D341Med (cell line): Measurements from ENCODE around the gene DIAPH2.
A peak's percentile ranks its signal among the peaks of the same experiment; 100 is the strongest.

Experiments
- DNase-seq: peaks from one replicate; pipeline ENCODE4 v3.0.0; 2012; ENCODE audit warnings: low spot score

Gene DIAPH2

DNA sequence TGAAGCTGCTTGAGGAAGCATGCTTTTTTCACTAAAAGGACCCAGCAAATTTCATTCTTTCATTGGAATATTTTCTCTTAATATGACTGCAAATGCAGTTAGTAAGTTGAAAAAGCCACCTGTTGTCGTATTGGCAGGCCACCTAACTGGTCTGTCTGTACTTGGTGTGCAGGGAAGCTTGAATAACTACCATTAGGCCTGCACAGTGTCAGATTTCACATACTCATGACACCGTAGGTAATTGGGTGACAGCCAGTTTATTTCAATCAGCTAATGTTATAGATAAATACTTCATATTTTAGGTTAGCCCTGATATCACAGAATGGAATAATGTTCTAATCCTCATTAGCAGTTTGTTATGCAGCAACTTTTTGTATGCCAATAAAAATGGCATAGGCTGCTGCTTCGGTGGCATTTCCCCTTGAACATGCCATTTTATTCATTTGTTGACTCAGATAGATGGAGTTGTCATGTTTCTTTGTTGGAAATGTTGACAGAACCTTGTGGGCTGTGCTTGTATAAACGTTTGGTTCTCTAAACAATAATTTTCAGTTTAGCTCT is 372.8 kb downstream of the DIAPH2 start:
- peak; percentile 1 for DNase-seq

DNA sequence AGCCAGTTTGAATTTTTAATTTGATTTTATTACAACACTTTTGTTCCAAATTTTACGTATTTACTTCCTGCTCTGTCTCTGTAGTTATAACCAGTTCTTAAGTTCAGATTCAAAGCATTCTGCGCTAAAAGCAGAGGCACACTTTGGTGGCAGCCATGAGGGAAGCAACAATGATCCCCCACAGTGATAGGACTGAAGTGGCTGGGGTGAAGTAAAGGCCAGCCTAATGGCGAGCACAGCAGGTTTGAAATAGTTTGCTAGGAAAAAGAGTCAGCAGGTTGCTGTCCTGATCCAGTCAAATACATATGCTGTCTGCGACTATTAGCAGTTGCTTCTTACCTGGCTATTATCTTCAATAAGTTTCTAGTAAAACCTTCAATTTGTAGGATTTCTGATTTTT is 375.4 kb downstream of the DIAPH2 start:
- DNase-seq, result no peak

DNA sequence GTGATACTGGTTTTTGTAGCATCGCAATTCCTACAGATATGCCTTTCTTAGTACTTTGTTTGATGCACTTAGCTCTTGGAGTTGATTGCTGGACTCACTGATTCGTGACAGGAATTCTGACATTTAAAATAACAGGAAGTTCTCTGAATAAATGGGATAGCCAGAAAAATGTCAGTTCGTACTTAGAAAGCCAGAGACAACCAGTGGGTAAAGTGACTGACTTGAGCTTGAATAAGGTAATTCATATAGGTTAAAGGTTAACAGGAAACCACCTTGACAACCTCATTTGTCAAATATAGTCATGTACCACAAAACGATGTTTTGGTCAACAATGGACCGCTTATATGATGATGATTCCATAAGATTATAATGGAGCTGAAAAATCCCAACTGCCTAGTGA is 380.4 kb downstream of the DIAPH2 start:
- no peak for DNase-seq

DNA sequence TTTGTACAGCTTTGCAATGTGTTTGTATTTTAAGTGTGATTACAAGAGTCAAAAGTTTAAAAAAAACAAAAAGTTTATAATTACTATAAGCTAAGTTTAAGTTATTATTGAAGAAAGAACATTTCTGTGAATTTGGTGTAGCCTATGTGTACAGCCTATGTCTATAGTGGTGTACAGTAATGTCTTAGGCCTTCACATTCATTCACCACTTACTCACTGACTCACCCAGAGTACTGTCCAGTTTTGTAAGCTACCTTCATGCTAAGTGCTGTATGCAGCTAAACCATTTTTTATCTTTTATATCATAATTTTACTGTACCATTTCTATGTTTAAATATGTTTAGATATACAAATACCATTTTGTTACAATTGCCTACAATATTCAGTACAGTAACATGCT is 381.3 kb downstream of the DIAPH2 start:
- DNase-seq, result no peak

DNA sequence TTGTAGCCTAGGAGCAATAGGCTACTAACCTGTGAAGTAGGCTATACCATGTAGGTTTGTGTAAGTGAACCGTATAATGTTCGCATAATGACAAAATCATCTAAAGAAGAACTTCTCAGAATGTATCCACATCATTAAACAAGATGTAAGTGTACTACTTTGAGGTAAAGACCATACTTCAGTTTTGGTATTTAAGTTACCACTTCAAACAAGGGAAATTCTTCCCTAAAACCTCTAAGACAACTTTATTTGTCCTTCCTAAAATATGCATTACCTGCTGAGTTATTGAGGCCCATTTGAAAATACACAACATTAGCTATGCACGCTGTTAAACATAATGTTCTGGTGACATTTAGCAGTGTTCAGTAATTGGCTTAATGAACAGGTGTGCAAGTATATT is 381.7 kb downstream of the DIAPH2 start:
- no peak for DNase-seq

DNA sequence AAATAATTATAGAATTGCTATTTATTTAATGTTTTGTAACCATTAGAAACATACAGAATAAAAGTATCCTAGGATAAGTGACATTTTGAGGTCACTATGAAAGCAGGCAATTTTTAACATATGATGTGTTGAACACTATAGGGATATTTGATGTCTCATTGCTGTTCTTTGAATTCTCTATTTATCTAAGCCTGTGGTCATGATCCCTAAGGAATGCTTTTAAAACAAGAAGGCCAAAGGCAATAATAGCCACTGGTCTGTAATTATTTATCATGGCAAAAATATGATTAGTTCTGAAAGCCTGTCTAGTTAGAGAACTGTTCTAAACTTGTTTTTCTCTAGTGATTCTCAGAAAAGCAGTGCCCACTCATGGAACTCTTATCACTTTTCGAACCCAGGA is 385.7 kb downstream of the DIAPH2 start:
- DNase-seq, result no peak

DNA sequence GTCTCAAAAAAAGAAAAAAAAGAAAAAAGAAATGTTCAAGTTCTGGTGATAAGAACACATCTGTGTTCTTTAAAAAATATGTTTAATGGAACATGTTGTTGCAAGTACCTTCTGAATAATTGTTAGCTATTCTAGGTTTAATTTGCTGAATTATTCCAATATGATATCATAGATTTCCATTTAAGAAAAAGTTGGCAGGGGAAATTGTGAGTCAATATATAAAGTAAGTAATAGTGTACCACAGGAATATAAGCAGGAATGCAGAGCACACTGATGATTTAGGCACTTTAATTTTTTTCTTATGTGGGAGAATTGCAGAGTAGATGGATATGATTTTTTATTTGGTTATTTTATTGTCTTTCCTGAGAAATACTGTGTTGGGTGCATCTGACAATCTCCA is 389.8 kb downstream of the DIAPH2 start:
- DNase-seq, result no peak

DNA sequence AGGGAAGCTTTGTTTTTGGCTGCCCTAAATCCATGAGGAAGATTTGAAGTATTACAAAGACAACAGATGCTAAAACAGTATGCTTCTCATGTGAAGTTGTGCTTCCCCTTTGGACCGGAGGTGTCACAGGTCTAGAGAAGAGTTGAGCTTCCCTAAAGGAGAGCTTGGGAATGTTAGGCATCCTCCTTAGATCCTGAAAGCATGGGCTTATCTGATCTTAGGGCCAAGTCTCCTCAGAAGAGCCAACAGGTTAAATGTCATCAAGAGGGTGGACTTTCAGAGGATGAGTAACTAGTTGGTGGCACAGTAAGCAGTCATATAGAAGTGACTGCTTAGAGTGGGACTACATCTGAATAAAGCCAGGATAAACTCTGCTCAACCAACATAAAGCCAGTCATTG is 404.5 kb downstream of the DIAPH2 start:
- no peak for DNase-seq

DNA sequence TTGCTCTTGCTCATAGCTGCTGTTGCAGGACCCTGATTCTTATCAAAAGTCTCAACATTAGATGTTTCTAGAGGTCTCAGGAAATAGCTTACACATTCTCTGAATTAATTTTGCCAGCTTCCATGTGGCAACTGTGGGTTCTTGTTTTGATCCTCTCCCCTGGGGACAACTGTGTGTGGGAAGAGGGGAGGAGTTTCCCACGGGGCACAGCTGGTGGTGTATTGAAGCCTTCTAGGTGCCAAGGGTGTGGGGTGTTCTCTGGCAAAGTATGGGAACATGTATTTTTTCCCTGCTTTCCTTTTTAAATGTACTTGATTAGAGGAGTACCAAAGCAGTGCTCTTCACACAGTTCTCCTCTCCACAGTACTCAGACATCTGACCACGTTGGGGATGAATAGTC is 411.7 kb downstream of the DIAPH2 start:
- peak; percentile 52 for DNase-seq

DNA sequence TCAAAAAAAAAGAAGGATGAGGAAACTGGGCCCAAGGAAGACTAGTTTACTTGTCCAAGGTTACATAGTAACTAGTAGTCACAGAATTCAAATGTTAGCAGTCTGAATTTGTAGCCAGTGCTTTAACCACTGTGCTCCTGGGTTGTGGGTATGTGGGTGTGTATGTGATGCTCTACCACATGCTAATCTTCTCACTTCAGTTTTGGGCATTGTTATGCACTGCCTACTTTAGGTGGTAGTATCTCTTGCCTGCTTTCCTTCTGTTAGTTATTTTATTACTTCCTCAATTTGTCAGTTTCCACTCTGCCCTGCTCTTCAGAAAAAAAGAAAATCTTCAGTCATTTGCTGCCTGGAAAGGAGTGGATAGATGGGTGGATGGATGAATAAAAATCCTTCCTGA is 418.3 kb downstream of the DIAPH2 start:
- no peak for DNase-seq

DNA sequence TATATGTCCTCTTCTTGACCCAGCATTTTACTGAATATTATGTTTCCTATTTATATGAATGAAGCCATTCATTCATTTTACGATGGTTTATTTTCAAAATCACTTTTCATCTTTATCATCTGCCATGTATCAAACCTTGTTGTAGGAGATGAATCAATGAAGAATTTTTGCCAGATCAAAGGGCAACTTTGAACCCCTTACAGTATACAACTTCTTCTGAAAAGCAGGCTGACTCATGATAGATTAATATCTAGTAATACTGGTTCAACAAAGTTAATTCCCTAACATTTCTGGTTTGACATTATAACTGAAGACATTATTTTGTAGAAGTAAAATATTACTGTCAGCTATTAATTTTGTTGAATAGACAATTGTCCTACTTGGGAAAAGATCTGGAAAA is 425.1 kb downstream of the DIAPH2 start:
- no peak for DNase-seq

DNA sequence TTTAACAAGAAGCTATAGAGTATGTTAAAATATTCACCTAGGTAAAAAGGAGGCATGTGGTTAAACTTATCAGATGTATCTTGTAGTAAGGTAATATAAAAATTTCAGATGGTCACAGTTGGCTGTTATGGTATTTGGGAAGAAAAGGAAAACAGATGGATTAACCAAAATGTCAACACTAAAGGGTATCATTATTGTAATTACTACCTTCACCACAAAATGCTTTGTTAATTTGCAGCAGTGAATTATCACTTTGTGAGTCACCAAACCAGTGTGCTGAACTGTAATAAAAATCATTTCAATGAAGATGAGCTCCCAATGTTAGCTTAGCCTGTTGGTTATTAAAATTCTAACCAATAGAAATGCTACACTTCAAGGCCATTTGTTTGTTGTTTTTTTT is 432.9 kb downstream of the DIAPH2 start:
- no peak for DNase-seq

DNA sequence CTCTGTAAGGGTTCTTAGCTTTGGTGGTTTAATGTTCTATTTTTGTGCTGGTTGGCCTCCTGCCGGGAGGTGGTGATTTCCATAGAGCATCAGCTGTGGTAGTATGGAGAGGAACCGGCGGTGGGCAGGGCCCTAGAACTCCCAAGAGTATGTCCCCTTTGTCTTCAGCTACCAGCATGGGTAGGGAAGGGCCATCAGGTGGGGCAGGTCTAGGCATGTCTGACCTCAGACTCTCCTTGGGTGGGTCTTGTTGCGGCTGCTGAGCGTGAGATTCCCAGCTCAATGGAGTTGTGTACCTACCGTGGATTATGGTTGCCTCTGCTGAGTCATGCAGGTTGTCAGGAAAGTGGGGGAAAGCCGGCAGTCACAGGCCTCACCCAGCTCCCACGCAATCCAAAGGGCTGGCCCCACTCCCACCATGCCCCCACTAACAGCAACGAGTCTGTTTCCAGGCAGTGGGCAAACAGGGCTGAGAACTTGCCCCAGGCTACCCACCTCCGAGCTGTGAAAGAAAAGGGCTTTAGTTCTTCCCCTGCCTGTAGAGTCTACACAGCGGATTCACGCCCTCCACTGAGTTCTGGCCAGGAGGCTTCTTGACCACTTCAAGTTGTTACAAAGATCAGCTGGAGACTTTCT is 434.9 kb downstream of the DIAPH2 start:
- DNase-seq, result no peak

DNA sequence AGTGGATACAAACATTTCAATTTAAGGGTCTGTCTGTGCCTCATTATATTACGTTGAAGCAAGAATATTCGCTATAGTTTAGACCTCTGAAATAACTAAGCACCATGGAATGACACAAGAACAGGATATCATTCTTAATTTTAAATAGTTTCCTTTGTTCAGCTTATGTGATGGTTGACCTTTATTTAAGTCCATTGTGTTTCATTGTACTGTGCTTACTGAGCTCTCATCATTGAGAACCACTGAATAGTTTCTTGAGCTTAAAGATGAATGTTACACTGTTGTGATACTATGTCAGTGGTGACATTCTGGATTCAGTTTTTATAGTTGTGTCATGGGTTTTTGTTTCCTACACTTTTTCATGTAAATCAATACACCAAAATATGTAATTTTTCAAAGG is 438.4 kb downstream of the DIAPH2 start:
- DNase-seq, result no peak

DNA sequence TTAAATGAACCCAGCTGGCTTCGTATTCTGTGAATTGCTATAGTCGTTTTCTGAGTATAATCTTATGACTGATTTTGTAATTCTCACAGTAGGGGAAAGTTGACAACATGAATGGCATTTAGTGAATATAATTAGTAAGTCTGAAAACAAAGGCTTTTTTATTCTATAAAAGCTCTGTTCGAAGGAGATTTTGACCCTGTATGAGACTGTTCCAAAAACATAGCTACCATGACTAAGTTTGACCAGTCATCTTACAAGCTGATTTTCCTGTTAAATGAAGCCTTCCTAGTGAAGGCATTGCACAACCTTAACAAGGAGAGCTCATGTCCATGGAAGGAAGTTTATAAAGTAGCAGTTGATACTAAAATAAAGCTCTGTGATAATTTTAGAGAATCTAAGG is 441.4 kb downstream of the DIAPH2 start:
- no peak for DNase-seq

DNA sequence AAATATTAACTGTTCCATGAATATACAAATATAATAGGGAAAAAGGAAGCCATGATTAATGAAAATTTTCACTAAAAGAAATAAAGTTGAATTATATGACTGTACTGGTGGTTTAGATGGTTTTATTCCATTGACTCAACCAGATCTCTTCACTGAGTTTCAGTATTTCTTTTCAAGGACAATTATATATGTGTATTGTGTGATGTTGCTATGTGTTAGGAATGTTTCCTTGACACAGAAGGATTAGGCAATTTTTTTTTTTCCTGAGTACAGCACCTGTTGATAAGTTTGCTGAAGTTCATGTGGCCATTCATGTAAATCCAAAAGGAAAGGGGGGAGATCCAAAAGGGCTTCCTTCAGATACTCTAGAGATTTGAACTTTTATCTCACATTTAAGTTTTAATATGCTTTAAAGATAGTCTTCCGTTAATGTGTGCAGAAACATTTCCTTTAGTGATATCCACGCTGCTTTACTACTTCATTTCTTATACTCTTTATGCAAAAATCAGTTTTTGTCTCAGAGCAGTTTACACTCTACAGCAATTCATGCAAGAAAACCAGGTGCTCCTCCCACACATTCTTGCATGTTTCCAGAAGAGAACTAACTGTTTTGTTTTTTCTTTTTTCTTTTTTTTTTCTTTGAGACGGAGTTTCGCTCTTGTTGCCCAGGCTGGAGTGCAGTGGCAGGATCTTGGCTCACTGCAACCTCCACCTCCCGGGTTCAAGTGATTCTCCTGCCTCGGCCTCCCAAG is 448.2 kb downstream of the DIAPH2 start:
- no peak for DNase-seq

DNA sequence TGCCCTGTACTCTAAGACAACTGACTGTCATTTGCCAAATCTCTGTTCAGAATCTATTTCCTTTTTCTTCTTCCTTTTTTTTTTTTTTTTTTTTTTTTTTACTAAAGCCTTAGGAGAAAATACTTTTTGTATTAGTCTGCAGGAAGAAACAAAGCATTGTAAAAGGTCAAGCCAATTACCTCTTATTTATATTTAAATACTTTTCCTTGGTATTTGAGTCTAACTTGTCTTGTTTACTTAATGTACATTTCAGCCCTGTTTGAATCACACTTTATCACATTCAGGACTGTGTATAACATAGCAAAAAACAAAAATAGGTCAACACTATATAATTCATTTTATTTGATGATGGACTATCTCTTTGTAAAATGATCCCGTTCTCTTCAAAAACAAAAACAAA is 461.3 kb downstream of the DIAPH2 start:
- DNase-seq, result no peak

DNA sequence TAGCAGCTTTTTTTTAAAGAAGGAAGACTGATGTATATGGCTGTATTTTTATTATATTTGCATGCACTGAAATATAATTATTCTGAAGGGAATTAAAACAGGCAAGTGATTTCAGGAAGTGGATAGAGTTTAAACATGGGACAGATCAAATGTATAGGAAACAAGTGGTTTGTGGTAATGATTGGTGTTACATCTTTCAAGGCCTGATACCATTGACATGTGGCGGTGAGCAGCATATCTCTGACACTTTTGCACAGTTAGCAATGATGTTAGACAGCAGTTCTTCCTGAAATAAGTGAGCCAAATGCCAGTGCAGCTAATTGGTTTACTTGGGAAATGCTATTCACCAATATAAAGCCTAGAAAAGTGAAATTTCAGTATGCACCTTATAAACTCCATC is 471.2 kb downstream of the DIAPH2 start:
- no peak for DNase-seq

DNA sequence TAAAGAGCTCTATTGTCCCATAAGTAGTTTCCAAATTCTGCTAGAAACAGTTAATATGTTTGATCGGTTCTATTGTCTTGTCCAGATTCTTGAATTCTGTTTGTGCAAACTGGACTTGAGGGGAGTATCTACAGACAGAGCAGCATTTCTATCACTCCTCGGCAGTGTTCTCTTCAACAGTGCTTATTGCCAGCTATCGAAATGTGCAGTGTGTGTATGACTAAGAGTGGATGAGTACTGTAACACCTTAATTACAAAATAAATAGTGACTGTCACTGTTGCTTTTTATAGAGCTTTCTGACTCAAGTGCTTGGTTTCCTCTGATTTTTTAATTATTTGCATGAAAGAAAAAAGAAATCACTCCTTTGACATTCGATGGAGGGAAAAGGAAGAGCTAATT is 473.6 kb downstream of the DIAPH2 start:
- no peak for DNase-seq

DNA sequence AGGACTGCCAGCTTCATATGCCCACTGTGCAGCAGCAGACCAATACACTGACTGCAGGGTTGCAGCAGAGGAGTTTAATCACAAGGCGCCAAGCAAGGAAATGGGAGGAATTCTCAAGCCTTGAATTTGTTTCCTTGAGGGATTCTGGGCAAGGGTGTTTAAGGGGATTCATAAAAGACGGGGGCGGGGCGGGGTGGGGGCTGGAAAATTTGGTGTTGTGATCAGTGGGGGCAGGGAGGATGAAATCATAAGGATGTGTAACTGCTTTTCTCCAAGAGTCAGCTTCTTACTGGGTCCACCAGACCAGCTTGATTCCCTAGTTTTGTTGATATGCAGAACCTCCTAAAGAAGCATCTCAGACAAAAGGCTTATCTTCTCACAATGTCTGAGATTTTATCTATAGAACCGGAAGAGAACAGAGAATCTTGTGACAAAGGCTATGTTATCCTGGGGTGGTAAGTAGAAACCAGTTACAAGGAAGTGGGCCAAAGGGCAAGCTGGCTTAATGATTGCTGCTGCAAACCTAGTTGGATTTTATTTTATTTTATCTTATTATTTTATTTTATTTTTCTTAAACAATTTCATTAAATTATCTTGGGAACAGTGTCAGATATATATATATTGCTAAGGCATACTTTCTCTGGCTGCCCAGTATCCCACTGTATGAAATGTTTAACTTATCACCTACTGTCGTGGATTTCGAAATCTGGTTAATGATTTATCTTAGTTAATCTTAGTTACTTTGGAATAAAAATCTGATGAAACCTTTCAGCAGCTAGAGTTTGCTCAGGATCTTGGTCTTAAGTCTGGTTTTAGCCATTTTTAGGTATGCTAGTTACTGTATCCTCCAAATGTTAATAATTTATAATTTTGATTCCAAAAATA is 475.5 kb downstream of the DIAPH2 start:
- DNase-seq, result no peak

DNA sequence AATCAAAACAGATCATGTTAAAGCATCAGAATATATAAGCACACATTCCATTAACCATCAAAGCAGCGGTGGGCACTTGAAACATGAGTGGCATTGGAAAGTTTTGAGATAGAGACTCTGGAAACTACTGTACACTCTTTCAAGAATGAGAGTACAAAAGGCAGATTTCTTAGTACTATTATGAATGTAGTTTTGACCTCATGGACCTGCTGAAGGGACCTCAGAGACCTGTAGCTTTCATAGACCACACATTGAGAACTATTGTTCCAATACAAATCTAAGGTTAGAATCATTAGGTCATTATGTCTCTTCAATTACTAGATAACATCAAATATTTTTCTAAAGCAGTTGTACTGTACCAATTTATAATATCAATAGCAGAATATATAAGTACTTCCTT is 482.7 kb downstream of the DIAPH2 start:
- no peak for DNase-seq

DNA sequence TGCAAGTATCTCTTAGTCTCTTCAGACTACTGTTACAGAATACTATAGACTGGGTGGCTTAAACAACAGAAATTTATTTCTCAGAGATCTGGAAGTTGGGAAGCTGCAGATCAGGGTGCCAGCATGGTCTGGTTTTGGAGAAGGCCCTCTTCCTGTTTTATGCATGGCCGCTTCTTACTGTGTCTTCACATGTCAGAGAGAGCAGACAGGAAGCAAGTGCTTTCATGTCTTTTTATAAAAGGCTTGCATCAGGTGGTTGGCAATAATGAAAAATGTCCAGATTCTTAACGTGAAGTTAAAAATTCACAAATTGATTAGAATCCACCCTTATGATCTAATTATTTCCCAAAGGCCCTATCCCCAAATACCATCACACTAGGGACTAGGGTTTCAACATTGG is 484.0 kb downstream of the DIAPH2 start:
- DNase-seq, result no peak

DNA sequence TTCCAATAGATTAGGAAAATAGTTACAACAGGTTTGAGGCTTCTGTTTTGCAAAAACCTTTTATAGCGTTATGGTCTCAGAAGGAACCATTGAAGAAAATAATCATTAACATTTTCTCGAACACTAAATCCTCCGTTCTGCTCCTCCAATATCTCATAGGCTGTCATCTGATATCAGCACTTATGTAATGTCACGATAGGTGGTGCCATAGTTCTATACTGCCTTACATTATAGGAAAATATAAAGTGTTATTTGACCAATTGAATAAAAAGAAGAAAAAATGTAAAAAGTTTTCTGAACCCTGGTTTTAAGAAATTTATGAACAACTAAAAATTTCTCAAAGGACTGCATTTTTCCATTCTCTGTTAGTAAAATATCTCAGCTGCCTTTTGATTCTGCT is 490.5 kb downstream of the DIAPH2 start:
- no peak for DNase-seq
